RWPE1 (cell line): ENCODE data around the gene ESR1.

Experiments
- CTCF ChIA-PET: fragments of 350-600 bp; sonication (Branson Sonifier 250); formaldehyde crosslinking; extraction: SDS; loops from one replicate; lab custom pipeline; 2021; lab: Yijun Ruan, JAX
- POLR2A ChIA-PET: fragments of 400-600 bp; formaldehyde crosslinking; extraction: SDS; loops from one replicate; lab custom pipeline; 2020; ENCODE audit warnings: antibody characterized with exemption; ENCODE audit not compliant: low non-redundant PET; lab: Yijun Ruan, JAX
- DNase-seq: peaks from one replicate; pipeline ENCODE4 v3.0.0; 2012; ENCODE audit warnings: low spot score
- H3K27ac ChIP-seq: fragments of 450-650 bp; 2 replicates; pipeline ENCODE4 v1.5.1; 2017
- CTCF ChIP-seq: fragments of 450-650 bp; conservative IDR thresholded peaks from 2 replicates; pipeline ENCODE4 v1.5.1; 2017; ENCODE audit warnings: low read depth, mild to moderate bottlenecking

ESR1 gene

GRCh38 chr6:151796842-151797530, 10.5 kb upstream of the ESR1 start:
- no peak for DNase-seq
- no peak overlapping the region for H3K27ac ChIP-seq
- POLR2A ChIA-PET, result no interaction called here
- CTCF ChIA-PET, result interaction anchor here (1.0 kb wide), 1 partner anchor 8 kb away, joined by 3 read pairs; no protein-coding TSS in a partner anchor
- TF ChIP-seq CTCF, result no peak

GRCh38 chr6:151803743-151804142, 3.7 kb upstream of the ESR1 start:
- no peak for DNase-seq
- CTCF ChIA-PET, result no interaction called here
- no peak overlapping the region for H3K27ac ChIP-seq
- no peak for TF ChIP-seq CTCF
- POLR2A ChIA-PET, result no interaction called here

GRCh38 chr6:151804585-151805285, 2.7 kb upstream of the ESR1 start:
- CTCF ChIA-PET, result interaction anchor here (1.2 kb wide), 1 partner anchor 8 kb away, joined by 3 read pairs; no protein-coding TSS in a partner anchor
- DNase-seq, result no peak
- TF ChIP-seq CTCF, result no peak
- POLR2A ChIA-PET, result interaction anchor here (0.6 kb wide), 1 partner anchor 108 kb away, joined by 3 read pairs; no protein-coding TSS in a partner anchor
- H3K27ac ChIP-seq, result no peak overlapping the region

- TF ChIP-seq CTCF, result no peak
- no peak for DNase-seq
- no peak overlapping the region for H3K27ac ChIP-seq
- ChIA-PET CTCF (interaction anchor here (1.2 kb wide), 1 partner anchor 9 kb away, joined by 3 read pairs; no protein-coding TSS in a partner anchor), POLR2A (no interaction called here)
Measured at GRCh38 chr6:151805286-151805840, 2.1 kb upstream of the ESR1 start.

- TF ChIP-seq CTCF, result no peak
- CTCF ChIA-PET, result interaction anchor here (0.6 to 1.1 kb wide), 2 partner anchors 40 to 42 kb away, joined by 4 to 6 read pairs; no protein-coding TSS in a partner anchor
- H3K27ac ChIP-seq, result no peak overlapping the region
- no peak for DNase-seq
- POLR2A ChIA-PET, result no interaction called here
Measured at GRCh38 chr6:151806757-151807512, 547 bp upstream of the ESR1 start.
